Uterus (tissue), 4 donors: Measurements from ENCODE around the gene AKT1. TPM values are rescaled to one million over a fixed set of nuclear protein-coding genes. Genes with fewer than 3 reads are reported as not detected.

Experiments used
- DNase-seq, 2 donors: peaks; one replicate each; pipeline ENCODE4 v3.0.0-alpha.2; 2019 to 2020
- H3K27ac ChIP-seq, 2 donors: fragments of 200-600 bp; sonication (generic); 1 replicate in 1 of 2; 2 replicates in 1 of 2; pipeline ENCODE4 v1.5.1; 2016 to 2018
- H3K27me3 ChIP-seq, 2 donors: fragments of 200-600 bp; sonication (generic); one replicate each; pipeline ENCODE4 v1.5.1; 2018 to 2019; ENCODE audit warnings: control low read depth in 1 of 2
- H3K36me3 ChIP-seq, 2 donors: fragments of 200-600 bp; sonication (generic); one replicate each; pipeline ENCODE4 v1.5.1; 2019; ENCODE audit warnings: control low read depth in 1 of 2
- H3K4me1 ChIP-seq, 2 donors: fragments of 200-600 bp; sonication (generic); one replicate each; pipeline ENCODE4 v1.5.1; 2018 to 2019; ENCODE audit warnings: control low read depth in 1 of 2
- H3K4me3 ChIP-seq, 2 donors: fragments of 200-600 bp; sonication (generic); 1 replicate in 1 of 2; 2 replicates in 1 of 2; pipeline ENCODE4 v1.5.1; 2018 to 2019; ENCODE audit warnings: mild to moderate bottlenecking in 1 of 2
- H3K9me3 ChIP-seq, 2 donors: fragments of 200-600 bp; sonication (generic); one replicate each; pipeline ENCODE4 v1.5.1; 2019; ENCODE audit warnings: control low read depth in 1 of 2
- POLR2A ChIP-seq, 2 donors: fragments of 450-650 bp; IDR thresholded peaks; one replicate each; pipeline ENCODE4 v1.6.1; 2016; ENCODE audit warnings: antibody characterized with exemption in 2 of 2, mild to moderate bottlenecking in 1 of 2, moderate library complexity in 1 of 2
- intact Hi-C: fragments of 100-400 bp; cut with DNase I; formaldehyde crosslinking; loops from one replicate; pipeline ENCODE4 v1.15.1; 2023; ENCODE audit warnings: low total_unique reads
- total RNA-seq, 4 donors: library from RNA; depleted of rRNA in 3 of 4; stranded (reverse); fragments of >200 nt in 3 of 4; gene quantifications; one replicate each; pipeline versions ENCODE4 v1.1.0 to v1.2.4, GENCODE V29; 2014 to 2023
- TF ChIP-seq, protein P1 (sequence below), 4 experiments: fragments of 200-600 bp in 2 of 4; fragments of 450-650 bp in 2 of 4; sonication (generic) in 2 of 4; IDR thresholded peaks; one replicate each; pipeline ENCODE4 v1.5.1; 2016 to 2019; ENCODE audit warnings: antibody characterized with exemption in 4 of 4, mild to moderate bottlenecking in 2 of 4, moderate library complexity in 1 of 4
- donor health status: DM: yes; HTN: yes; CAD: no.

AKT1 gene
- total RNA-seq, 4 donors from 2014 or later, result 42.9 to 121 (median 101) TPM

DNA sequence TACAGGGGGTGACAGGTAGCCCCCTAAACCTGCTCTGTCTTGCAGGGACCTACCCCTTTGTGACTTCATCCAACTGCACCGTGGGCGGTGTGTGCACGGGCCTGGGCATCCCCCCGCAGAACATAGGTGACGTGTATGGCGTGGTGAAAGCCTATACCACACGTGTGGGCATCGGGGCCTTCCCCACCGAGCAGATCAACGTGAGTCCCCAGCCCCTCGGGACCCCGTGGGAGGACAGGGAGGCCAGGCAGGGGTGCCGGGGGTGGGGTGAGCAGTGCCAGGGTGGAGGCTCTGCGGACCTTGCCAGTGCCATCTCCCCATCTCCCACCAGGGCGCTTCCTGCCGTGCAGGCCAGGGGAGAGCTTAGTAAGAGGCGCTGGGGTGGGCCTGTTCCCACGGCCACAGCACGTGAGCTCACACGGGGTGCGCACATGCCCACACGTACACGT, 53.7 kb downstream of the AKT1 start:
- no peak overlapping the region for H3K4me3 ChIP-seq
- H3K27me3 ChIP-seq, result no peaks in the 10 kb centered on the region
- H3K27ac ChIP-seq, result no peak overlapping the region
- no peak for DNase-seq
- H3K4me1 ChIP-seq, result no peaks in the 10 kb centered on the region
- no peaks in the 10 kb centered on the region for H3K9me3 ChIP-seq
- TF ChIP-seq, protein P1, sequence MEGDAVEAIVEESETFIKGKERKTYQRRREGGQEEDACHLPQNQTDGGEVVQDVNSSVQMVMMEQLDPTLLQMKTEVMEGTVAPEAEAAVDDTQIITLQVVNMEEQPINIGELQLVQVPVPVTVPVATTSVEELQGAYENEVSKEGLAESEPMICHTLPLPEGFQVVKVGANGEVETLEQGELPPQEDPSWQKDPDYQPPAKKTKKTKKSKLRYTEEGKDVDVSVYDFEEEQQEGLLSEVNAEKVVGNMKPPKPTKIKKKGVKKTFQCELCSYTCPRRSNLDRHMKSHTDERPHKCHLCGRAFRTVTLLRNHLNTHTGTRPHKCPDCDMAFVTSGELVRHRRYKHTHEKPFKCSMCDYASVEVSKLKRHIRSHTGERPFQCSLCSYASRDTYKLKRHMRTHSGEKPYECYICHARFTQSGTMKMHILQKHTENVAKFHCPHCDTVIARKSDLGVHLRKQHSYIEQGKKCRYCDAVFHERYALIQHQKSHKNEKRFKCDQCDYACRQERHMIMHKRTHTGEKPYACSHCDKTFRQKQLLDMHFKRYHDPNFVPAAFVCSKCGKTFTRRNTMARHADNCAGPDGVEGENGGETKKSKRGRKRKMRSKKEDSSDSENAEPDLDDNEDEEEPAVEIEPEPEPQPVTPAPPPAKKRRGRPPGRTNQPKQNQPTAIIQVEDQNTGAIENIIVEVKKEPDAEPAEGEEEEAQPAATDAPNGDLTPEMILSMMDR (IDR thresholded peaks at IDR 0.05), result no peak
- TF ChIP-seq POLR2A (IDR thresholded peaks at IDR 0.05), result no peak
- no peaks in the 10 kb centered on the region for H3K36me3 ChIP-seq
- intact Hi-C loops, result no loop called here

DNA sequence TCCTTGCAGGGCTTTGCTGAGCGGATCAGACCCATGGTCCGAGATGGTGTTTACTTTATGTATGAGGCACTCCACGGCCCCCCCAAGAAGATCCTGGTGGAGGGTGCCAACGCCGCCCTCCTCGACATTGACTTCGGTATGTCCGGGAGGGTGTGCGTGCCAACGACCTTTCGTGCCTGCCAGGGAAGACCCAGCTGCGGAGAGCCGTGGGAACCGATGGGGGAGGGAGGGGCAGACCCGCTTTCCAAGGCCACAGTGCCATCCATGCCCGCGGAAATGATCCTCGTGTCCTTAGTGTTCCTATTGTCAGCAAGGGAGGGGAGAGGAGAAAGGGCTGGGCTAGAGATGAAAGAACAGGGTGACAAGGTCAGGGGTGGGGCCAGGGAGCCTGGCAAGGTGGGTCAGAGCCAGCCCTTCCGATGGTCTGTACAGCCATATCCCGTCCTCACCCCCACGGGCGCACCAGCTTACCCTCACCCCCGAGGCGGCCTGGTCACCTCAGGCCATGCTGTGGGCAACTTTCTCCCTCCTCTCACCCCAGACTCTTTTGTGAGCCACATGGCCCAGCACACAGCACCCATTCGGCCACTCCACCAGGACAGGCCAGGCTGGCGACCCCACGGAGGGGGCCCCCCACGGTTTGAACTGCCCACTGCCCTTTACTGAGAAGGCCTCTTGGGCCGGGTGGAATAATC, 54.3 kb downstream of the AKT1 start:
- no peak for DNase-seq
- no peaks in the 10 kb centered on the region for H3K9me3 ChIP-seq
- no peak overlapping the region for H3K27ac ChIP-seq
- intact Hi-C loops, result no loop called here
- H3K27me3 ChIP-seq, result no peaks in the 10 kb centered on the region
- no peak overlapping the region for H3K4me3 ChIP-seq
- TF ChIP-seq, protein P1 (IDR thresholded peaks at IDR 0.05), result no peak
- TF ChIP-seq POLR2A (IDR thresholded peaks at IDR 0.05), result no peak
- no peaks in the 10 kb centered on the region for H3K4me1 ChIP-seq
- no peaks in the 10 kb centered on the region for H3K36me3 ChIP-seq

DNA sequence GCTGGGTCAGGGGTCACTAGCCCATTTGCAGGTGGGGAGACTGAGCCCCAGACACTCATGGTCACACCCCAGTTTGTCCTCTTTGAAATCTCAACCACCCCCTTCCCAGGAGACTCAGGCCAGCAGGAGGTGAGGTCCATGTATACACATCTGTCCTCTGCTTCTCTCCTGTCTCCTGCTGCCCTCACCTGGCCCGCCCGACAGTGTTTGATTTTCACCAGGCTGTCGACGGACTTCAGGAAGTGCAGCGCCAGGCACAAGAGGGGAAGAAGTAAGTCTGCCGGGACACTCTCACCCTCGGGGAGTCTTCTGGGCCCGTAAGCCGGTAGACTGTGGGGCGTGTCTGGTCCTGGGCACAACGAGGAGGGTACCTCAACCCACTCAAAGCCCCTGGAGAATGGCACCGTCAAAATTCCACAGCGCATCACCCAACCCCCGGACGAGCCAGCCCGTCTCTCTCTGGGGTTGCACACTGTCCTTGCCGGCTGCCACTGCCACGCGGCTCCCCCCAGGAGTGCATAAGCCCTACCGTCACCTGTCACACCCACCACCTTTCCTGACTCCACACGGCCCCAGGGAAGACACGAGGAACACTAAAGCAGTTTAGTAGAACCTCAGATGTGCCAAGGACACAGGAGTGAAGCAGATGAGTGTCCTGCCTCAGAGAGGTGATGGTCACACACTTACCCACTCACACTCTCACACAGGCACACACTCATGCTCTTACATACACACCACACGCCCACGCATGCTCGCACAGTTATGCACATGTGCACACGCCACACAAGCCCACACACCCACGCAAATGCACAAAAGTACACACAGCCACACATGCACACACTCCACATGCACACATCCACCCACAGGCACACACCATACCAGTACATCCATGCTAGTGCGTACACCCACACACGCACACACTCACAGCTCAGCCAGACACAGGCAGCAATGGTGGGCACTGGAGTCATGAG, 55.7 kb downstream of the AKT1 start:
- intact Hi-C loops, result no loop called here
- Histone ChIP-seq H3K9me3 (no peaks in the 10 kb centered on the region), H3K4me3 (no peak overlapping the region), H3K27me3 (no peaks in the 10 kb centered on the region), H3K36me3 (no peaks in the 10 kb centered on the region), H3K27ac (no peak overlapping the region), H3K4me1 (no peaks in the 10 kb centered on the region)
- TF ChIP-seq POLR2A (IDR thresholded peaks at IDR 0.05), result no peak
- TF ChIP-seq, protein P1 (IDR thresholded peaks at IDR 0.05), result no peak
- DNase-seq, result no peak

DNA sequence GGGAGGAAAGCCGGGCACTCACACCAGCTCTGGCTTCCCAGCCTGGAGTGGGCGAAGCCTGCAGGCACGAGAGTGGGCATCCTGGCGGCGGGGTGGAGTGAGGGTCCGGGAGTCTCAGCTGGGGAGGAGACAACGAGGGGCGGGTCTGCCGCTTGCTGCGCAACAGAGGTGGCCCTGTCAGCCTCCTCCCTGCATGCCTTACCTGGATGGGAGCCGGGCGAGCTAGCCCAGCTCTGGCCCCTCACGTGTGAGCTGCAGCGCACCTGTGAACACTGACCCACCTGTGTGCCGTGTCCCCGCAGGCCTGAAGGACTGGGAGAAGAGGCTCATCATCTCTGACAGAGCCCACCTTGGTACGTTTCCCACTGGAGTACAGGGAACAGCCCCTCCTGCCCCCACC, 56.5 kb downstream of the AKT1 start:
- no peak overlapping the region for H3K27ac ChIP-seq
- no peaks in the 10 kb centered on the region for H3K9me3 ChIP-seq
- H3K27me3 ChIP-seq, result no peaks in the 10 kb centered on the region
- no peaks in the 10 kb centered on the region for H3K4me1 ChIP-seq
- intact Hi-C loops, result no loop called here
- TF ChIP-seq, protein P1 (IDR thresholded peaks at IDR 0.05), result no peak
- no peak for TF ChIP-seq POLR2A (IDR thresholded peaks at IDR 0.05)
- no peak for DNase-seq
- H3K36me3 ChIP-seq, result no peaks in the 10 kb centered on the region
- H3K4me3 ChIP-seq, result no peak overlapping the region
